Uterus (tissue), 4 donors: ENCODE data around the gene DAB2IP. TPM values are rescaled to one million over a fixed set of nuclear protein-coding genes. Genes with fewer than 3 reads are reported as not detected.

Source experiments
- DNase-seq, 2 donors: peaks; one replicate each; pipeline ENCODE4 v3.0.0-alpha.2; 2019 to 2020
- H3K27ac ChIP-seq, 2 donors: fragments of 200-600 bp; sonication (generic); 1 replicate in 1 of 2; 2 replicates in 1 of 2; pipeline ENCODE4 v1.5.1; 2016 to 2018
- H3K27me3 ChIP-seq, 2 donors: fragments of 200-600 bp; sonication (generic); one replicate each; pipeline ENCODE4 v1.5.1; 2018 to 2019; ENCODE audit warnings: control low read depth in 1 of 2
- H3K36me3 ChIP-seq, 2 donors: fragments of 200-600 bp; sonication (generic); one replicate each; pipeline ENCODE4 v1.5.1; 2019; ENCODE audit warnings: control low read depth in 1 of 2
- H3K4me1 ChIP-seq, 2 donors: fragments of 200-600 bp; sonication (generic); one replicate each; pipeline ENCODE4 v1.5.1; 2018 to 2019; ENCODE audit warnings: control low read depth in 1 of 2
- H3K4me3 ChIP-seq, 2 donors: fragments of 200-600 bp; sonication (generic); 1 replicate in 1 of 2; 2 replicates in 1 of 2; pipeline ENCODE4 v1.5.1; 2018 to 2019; ENCODE audit warnings: mild to moderate bottlenecking in 1 of 2
- H3K9me3 ChIP-seq, 2 donors: fragments of 200-600 bp; sonication (generic); one replicate each; pipeline ENCODE4 v1.5.1; 2019; ENCODE audit warnings: control low read depth in 1 of 2
- POLR2A ChIP-seq, 2 donors: fragments of 450-650 bp; IDR thresholded peaks; one replicate each; pipeline ENCODE4 v1.6.1; 2016; ENCODE audit warnings: antibody characterized with exemption in 2 of 2, mild to moderate bottlenecking in 1 of 2, moderate library complexity in 1 of 2
- intact Hi-C: fragments of 100-400 bp; cut with DNase I; formaldehyde crosslinking; loops from one replicate; pipeline ENCODE4 v1.15.1; 2023; ENCODE audit warnings: low total_unique reads
- total RNA-seq, 4 donors: library from RNA; depleted of rRNA in 3 of 4; stranded (reverse); fragments of >200 nt in 3 of 4; gene quantifications; one replicate each; pipeline versions ENCODE4 v1.1.0 to v1.2.4, GENCODE V29; 2014 to 2023
- TF ChIP-seq, protein P1 (sequence below), 4 experiments: fragments of 200-600 bp in 2 of 4; fragments of 450-650 bp in 2 of 4; sonication (generic) in 2 of 4; IDR thresholded peaks; one replicate each; pipeline ENCODE4 v1.5.1; 2016 to 2019; ENCODE audit warnings: antibody characterized with exemption in 4 of 4, mild to moderate bottlenecking in 2 of 4, moderate library complexity in 1 of 4
- donor health status: DM: yes; HTN: yes; CAD: no.

DAB2IP gene
- total RNA-seq, 4 donors from 2014 or later, result 22.0 to 139 (median 31.6) TPM

DNA sequence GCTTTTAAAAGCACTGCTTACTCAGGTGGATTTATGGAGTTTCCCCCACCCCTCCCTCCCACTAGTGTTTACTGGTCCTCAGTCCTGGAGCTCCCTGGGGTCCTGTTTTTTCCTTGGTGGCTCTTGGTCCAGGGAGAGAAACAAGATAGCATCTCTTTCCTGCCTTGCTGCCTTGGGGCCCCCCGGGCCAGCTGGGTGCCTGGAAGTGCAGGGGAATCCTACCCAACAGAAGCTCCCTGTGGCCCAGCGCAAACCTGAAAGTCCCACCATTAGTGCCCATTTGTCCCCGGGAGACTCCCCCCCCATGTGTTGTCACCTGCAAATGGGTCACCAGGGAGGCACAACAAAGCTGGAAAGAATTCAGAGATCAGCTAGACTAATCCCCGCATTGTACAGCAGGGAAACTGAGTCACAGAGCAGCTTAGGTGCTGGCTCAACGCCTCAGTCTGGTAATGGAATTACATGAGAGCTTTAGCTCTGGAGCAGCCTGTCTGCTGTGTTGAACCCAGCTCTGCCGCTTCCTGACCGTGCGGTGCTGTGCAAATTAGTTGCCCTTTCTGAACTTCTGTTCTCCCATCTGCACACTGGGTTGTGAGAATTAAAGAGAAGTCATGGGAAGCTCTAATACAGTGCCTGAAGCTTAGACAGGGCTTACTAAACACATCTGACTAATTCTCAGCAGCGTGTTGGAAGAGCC is 38.2 kb downstream of the DAB2IP start:
- Histone ChIP-seq H3K36me3 (no peaks in the 10 kb centered on the region), H3K27ac (peak overlapping the region; percentile 73 to 81), H3K9me3 (no peaks in the 10 kb centered on the region), H3K27me3 (no peaks in the 10 kb centered on the region), H3K4me3 (no peak overlapping the region), H3K4me1 (peaks cover 4 to 8% of the 10 kb centered on the region in 2 donors)
- intact Hi-C loops, result loop anchor here (5.0 to 10.0 kb wide), 2 partner anchors 135 to 303 kb away; no protein-coding TSS in a partner anchor
- TF ChIP-seq, protein P1, sequence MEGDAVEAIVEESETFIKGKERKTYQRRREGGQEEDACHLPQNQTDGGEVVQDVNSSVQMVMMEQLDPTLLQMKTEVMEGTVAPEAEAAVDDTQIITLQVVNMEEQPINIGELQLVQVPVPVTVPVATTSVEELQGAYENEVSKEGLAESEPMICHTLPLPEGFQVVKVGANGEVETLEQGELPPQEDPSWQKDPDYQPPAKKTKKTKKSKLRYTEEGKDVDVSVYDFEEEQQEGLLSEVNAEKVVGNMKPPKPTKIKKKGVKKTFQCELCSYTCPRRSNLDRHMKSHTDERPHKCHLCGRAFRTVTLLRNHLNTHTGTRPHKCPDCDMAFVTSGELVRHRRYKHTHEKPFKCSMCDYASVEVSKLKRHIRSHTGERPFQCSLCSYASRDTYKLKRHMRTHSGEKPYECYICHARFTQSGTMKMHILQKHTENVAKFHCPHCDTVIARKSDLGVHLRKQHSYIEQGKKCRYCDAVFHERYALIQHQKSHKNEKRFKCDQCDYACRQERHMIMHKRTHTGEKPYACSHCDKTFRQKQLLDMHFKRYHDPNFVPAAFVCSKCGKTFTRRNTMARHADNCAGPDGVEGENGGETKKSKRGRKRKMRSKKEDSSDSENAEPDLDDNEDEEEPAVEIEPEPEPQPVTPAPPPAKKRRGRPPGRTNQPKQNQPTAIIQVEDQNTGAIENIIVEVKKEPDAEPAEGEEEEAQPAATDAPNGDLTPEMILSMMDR (IDR thresholded peaks at IDR 0.05), result no peak
- TF ChIP-seq POLR2A (IDR thresholded peaks at IDR 0.05), result no peak
- DNase-seq, result no peak

DNA sequence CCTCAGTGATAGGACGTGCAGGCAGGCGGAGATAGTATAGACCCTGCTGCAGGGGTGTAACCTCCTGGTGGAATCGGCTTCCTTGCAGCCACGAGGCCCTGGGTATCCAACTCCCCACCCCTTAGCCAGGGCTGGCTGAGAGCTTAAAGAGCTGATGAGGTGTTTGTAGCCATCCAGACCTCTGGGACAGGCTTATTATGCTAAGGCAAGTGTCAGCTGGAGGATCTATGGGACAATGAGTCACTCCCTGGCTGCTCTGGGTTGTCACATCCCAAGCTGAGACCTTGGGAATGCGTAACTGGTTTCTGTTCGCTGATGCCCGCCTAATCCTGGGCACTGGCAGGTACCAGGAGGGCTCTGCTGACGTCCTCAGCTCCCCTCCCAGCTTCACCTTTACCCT is 38.9 kb downstream of the DAB2IP start:
- no peak overlapping the region for H3K4me3 ChIP-seq
- no peaks in the 10 kb centered on the region for H3K36me3 ChIP-seq
- DNase-seq, result no peak
- intact Hi-C loops, result no loop called here
- no peaks in the 10 kb centered on the region for H3K9me3 ChIP-seq
- TF ChIP-seq, protein P1 (IDR thresholded peaks at IDR 0.05), result no peak
- no peak for TF ChIP-seq POLR2A (IDR thresholded peaks at IDR 0.05)
- peak overlapping the region; percentile 73 to 81 for H3K27ac ChIP-seq
- no peaks in the 10 kb centered on the region for H3K27me3 ChIP-seq
- peaks cover 4 to 8% of the 10 kb centered on the region in 2 donors for H3K4me1 ChIP-seq

DNA sequence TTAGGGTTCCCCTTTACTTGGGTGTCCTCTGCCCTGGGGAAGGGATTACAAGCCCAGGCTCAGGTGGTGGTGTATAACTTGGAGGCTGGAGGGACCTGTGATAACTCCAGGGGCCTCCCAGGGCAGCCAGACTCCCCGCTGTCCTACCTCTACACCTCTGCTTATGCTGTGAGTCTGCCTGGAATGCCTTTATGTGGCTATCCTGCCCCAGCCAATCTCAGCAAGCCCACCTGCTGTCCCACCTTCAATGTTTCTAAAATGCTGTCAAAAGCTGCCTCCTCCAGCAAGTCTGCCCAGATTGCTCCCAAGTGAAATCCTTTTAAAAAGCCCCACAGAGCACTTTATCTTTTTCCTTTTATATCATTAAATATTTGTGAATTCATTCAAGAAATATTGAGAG is 39.3 kb downstream of the DAB2IP start:
- peaks cover 4 to 8% of the 10 kb centered on the region in 2 donors for H3K4me1 ChIP-seq
- DNase-seq, result no peak
- intact Hi-C loops, result no loop called here
- H3K27me3 ChIP-seq, result no peaks in the 10 kb centered on the region
- H3K36me3 ChIP-seq, result no peaks in the 10 kb centered on the region
- peak overlapping the region; percentile 73 to 81 for H3K27ac ChIP-seq
- no peaks in the 10 kb centered on the region for H3K9me3 ChIP-seq
- TF ChIP-seq POLR2A (IDR thresholded peaks at IDR 0.05), result no peak
- TF ChIP-seq, protein P1 (IDR thresholded peaks at IDR 0.05), result no peak
- H3K4me3 ChIP-seq, result no peak overlapping the region

DNA sequence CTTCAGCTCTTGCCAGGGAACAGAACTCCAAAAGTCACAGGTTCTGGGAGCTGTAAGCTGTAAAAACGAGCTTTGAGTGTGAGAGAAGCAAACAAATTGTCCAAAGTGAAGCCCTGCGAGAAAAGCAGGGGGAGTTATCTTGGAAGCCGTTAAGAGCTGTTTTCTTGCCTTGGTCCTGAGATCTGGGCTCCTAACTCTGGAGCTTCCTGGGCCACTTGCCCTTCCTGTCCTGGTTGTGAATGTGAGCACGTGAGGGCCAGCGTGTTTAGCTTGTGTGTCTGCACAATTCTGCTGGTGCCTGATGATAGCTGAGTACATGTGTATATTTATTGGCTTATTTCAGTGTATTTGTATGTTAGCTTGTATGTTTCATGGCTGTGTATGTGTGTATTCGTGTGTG is 40.5 kb downstream of the DAB2IP start:
- DNase-seq, result peak in 1 of 2 donors; percentile 58
- H3K4me3 ChIP-seq, result no peak overlapping the region
- no peak for TF ChIP-seq POLR2A (IDR thresholded peaks at IDR 0.05)
- TF ChIP-seq, protein P1 (IDR thresholded peaks at IDR 0.05), result no peak
- no peaks in the 10 kb centered on the region for H3K36me3 ChIP-seq
- peaks cover 4 to 8% of the 10 kb centered on the region in 2 donors for H3K4me1 ChIP-seq
- no peaks in the 10 kb centered on the region for H3K27me3 ChIP-seq
- no peaks in the 10 kb centered on the region for H3K9me3 ChIP-seq
- H3K27ac ChIP-seq, result peak overlapping the region; percentile 73 to 81
- intact Hi-C loops, result no loop called here

DNA sequence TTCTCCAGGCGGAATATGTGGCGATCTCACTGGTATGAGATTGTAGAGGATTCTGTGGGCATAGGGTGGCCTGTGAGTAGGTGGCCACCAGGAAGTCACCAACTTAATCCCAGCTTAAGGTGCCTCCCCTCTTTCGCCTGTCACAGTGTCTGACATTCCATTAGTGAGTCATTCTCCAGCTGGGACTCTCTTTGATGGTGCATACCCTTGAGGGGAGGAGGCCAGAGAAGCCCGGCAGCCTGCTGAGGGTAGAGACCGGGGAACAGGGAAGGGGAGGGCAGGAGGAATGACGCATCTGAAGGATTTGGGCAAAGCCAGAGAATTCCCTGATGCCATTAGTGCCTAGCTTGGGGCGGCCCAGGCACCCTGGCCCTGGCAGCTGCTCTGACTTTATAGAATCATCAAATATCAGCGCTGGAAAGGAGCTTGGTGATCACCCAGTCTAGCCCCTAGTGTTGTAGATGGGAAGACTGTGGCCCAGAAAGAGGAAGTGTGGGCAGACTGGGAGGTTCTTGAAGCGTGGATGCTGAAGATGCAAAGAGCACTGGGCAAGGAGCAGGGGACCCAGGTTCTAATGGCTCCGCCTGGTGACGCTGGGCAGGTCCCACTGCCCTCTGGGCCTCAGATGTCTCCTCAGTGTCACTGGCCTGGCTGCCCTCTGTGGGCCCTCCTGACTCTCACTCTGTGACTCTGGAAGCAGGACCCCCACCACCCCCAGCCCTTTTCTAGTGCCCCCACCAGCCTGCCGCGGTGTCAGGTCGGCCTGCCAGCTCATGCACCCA is 41.4 kb downstream of the DAB2IP start:
- Histone ChIP-seq H3K4me1 (peaks cover 4 to 8% of the 10 kb centered on the region in 2 donors), H3K4me3 (no peak overlapping the region), H3K27ac (peak overlapping the region; percentile 73 to 81), H3K36me3 (no peaks in the 10 kb centered on the region), H3K9me3 (no peaks in the 10 kb centered on the region), H3K27me3 (no peaks in the 10 kb centered on the region)
- TF ChIP-seq, protein P1 (IDR thresholded peaks at IDR 0.05), result no peak
- TF ChIP-seq POLR2A (IDR thresholded peaks at IDR 0.05), result no peak
- no peak for DNase-seq
- intact Hi-C loops, result no loop called here
